HG03575 (cell line): ENCODE data around the gene UNCX.

Source experiments
- ATAC-seq: cut with Tn5 transposase; IDR thresholded peaks from one replicate; pipeline ENCODE4 v1.9.1; 2021; ENCODE audit not compliant: unreplicated experiment, insufficient number of reproducible peaks, low FRiP score; ENCODE audit errors: extremely low read depth

Gene UNCX

GRCh38 chr7:1229202-1229947, 3.3 kb upstream of the UNCX start:
- no peak for ATAC-seq

- no peak for ATAC-seq
Measured at GRCh38 chr7:1229956-1230355, 2.7 kb upstream of the UNCX start.

GRCh38 chr7:1230411-1231213, 2.1 kb upstream of the UNCX start:
- ATAC-seq: no peak

GRCh38 chr7:1231214-1232102, 1.2 kb upstream of the UNCX start:
- no peak for ATAC-seq

- no peak for ATAC-seq
Measured at GRCh38 chr7:1232103-1232466, 587 bp upstream of the UNCX start.

GRCh38 chr7:1233333-1234048, 819 bp downstream of the UNCX start:
- no peak for ATAC-seq

GRCh38 chr7:1234049-1234880, 1.6 kb downstream of the UNCX start:
- no peak for ATAC-seq

- no peak for ATAC-seq
Measured at GRCh38 chr7:1234881-1235500, 2.3 kb downstream of the UNCX start.

- no peak for ATAC-seq
Measured at GRCh38 chr7:1235501-1236131, 2.9 kb downstream of the UNCX start.

- no peak for ATAC-seq
Measured at GRCh38 chr7:1236132-1236661, 3.5 kb downstream of the UNCX start.

- ATAC-seq: no peak
Measured at GRCh38 chr7:1236831-1237701, 4.4 kb downstream of the UNCX start.

- no peak for ATAC-seq
Measured at GRCh38 chr7:1237704-1238255, 5.1 kb downstream of the UNCX start.

- ATAC-seq: no peak
Measured at GRCh38 chr7:1238450-1238882, 5.8 kb downstream of the UNCX start.

- ATAC-seq: no peak
Measured at GRCh38 chr7:1238931-1239802, 6.5 kb downstream of the UNCX start.
